GM19239 (cell line): ENCODE data around the gene RELN.

Source experiments
- DNase-seq: peaks from one replicate; pipeline ENCODE4 v3.0.0; 2011; ENCODE audit warnings: low spot score; ENCODE audit not compliant: insufficient read length
- FAIRE-seq: peaks from 2 replicates; lab custom pipeline; 2011; peaks lifted over from hg19 to GRCh38; lab: Jason Lieb, UNC

The RELN gene

GRCh38 chr7:103469095-103469948 is 520.1 kb downstream of the RELN start:
- no peak for FAIRE-seq
- DNase-seq: no peak

- FAIRE-seq (no peak), DNase-seq (no peak)
These were observed 522.6 kb downstream of the RELN start for GRCh38 chr7:103466814-103467213.

GRCh38 chr7:103462358-103462757 is 527.1 kb downstream of the RELN start:
- FAIRE-seq (no peak), DNase-seq (no peak)

- FAIRE-seq: peak; percentile 89
- DNase-seq: peak; percentile 76
These were observed 542.1 kb downstream of the RELN start for GRCh38 chr7:103447073-103447960.

- FAIRE-seq: no peak
- DNase-seq: no peak
These were observed 543.4 kb downstream of the RELN start, which contains the start of gene SLC26A5 for GRCh38 chr7:103446049-103446520. Gene SLC26A5, minus strand, starts transcription at chr7:103446207. Its CDS starts 24,693 bp downstream, at chr7:103421514.

- DNase-seq: no peak
- FAIRE-seq: no peak
These were observed 544.0 kb downstream of the RELN start for GRCh38 chr7:103445228-103446048.

- FAIRE-seq (no peak), DNase-seq (no peak)
These were observed 549.8 kb downstream of the RELN start for GRCh38 chr7:103439661-103440060.

- DNase-seq (no peak), FAIRE-seq (no peak)
These were observed 551.8 kb downstream of the RELN start for GRCh38 chr7:103437623-103438022.

GRCh38 chr7:103432712-103433111 is 556.7 kb downstream of the RELN start:
- FAIRE-seq (peak; percentile 67), DNase-seq (no peak)

- DNase-seq: no peak
- no peak for FAIRE-seq
These were observed 564.3 kb downstream of the RELN start for GRCh38 chr7:103425177-103425576.

- FAIRE-seq (no peak), DNase-seq (no peak)
These were observed 565.8 kb downstream of the RELN start for GRCh38 chr7:103423467-103424179.
